GM21390 (cell line): ENCODE measurements around the gene GOLGA2.
"Not testable (repeated sequence)": the region's sequence is repeated elsewhere in the genome, so short reads cannot be mapped to it uniquely, and the experiment has no call there.

ENCODE experiments used
- ATAC-seq: cut with Tn5 transposase; IDR thresholded peaks from one replicate; pipeline ENCODE4 v1.9.1; 2021; ENCODE audit not compliant: unreplicated experiment

The GOLGA2 gene

GRCh38 chr9:128296340-128297220 is 20.8 kb upstream of the GOLGA2 start:
- no peak for ATAC-seq

DNA sequence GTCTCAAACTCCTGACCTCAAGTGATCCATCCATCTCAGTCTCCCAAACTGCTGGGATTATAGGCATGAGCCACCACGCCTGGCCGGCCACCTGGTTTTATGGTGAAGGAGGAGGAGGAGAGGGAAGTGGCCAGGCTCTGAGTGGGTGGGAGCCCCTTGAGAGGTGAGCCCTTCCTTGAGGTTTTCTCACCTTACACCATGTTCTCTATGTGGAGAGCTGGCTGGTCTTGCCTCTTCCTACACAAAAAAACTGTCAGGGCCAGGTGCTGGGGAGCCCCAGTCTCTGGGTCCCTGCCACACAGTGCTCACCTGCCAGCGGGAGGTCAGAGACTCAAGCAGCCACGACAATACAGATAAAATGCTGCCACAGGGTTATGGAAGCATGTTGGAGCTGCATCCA is 18.3 kb upstream of the GOLGA2 start:
- no peak for ATAC-seq

GRCh38 chr9:128293091-128293490 is 17.3 kb upstream of the GOLGA2 start:
- no peak for ATAC-seq

DNA sequence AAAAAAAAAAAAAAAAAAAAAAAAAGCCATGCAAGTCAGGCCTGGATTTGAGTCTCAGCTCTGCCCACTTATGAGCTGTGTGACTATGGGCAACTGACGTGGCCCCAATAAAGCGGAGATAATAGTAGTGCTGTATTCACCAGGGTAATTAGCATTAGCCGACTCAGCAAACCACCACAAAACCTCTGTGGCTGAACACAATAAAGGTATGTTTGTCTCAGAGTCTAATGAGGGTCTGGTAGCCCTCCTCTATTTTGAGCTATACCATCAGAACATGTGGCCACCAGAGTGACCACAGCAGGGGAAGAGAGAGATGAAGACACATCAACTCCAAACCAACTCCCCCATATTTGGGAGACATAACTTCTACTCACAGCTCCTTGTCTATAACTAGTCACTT is 16.2 kb upstream of the GOLGA2 start:
- no peak for ATAC-seq

GRCh38 chr9:128288273-128289004 is 12.6 kb upstream of the GOLGA2 start:
- ATAC-seq, result no peak

DNA sequence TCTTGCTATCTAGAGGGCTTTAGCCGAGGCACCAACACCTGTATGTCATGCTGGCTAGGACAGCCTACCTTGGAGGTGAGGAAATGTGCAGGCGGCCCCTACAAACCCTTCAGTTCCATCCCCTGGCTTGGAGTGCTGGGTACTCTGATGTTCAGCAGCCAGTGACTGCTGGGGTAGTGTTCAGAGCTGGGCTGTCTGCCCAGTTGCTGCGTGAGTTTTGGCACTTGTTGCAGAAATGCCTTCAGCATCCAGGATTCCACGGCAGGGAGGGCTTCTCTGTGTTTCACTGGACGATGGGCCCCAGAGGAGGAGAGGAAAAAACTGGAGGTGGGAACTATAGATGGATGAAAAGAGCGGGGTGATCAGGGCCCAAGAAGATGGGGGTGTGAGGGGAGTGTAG is 10.6 kb upstream of the GOLGA2 start:
- ATAC-seq, result no peak

- ATAC-seq, result no peak
Measured at GRCh38 chr9:128285033-128285784, 9.4 kb upstream of the GOLGA2 start.

- no peak for ATAC-seq
Measured at GRCh38 chr9:128282500-128282899, 6.7 kb upstream of the GOLGA2 start.

GRCh38 chr9:128280084-128280622 is 4.3 kb upstream of the GOLGA2 start:
- no peak for ATAC-seq

- ATAC-seq, result not testable (repeated sequence)
Measured at GRCh38 chr9:128279088-128280073, 3.6 kb upstream of the GOLGA2 start.

- ATAC-seq, result no peak
Measured at GRCh38 chr9:128276574-128277270, 915 bp upstream of the GOLGA2 start.

DNA sequence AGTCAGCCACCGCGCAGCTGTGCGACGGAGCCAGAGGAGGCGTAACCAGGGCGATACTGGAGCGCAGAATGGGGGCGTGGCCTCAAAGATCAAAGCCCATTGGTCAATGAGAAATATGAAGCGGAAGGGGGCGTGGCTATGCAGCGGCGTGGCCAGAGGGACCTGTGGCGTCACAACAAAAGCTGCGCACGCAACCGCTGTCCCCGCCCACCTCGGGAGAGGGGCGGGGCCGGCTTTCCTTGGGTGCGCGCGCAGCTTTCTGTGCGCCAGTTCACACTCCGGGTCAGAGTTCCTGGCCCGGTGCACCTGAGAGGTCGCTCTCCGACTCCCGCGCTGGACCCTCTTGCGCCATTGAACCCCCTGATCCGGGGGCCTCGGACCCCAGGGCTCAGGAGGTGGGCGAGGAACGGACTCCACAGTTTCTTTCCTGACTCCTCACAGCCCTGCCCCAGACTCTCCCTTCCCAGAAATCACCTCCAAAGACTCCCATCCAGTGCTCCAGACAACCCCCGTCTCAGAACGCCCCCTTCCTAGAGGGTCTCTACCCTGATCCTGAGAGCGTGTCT is 284 bp upstream of the GOLGA2 start, which contains the start of gene SWI5:
Gene SWI5 (plus strand): TSS at position 269 of the 566 bp plus-strand sequence.
- ATAC-seq, result peak; percentile 93

GRCh38 chr9:128274245-128274644 is 1.6 kb downstream of the GOLGA2 start:
- no peak for ATAC-seq

GRCh38 chr9:128271512-128271911 is 4.3 kb downstream of the GOLGA2 start:
- no peak for ATAC-seq

- no peak for ATAC-seq
Measured at GRCh38 chr9:128271112-128271511, 4.7 kb downstream of the GOLGA2 start.

DNA sequence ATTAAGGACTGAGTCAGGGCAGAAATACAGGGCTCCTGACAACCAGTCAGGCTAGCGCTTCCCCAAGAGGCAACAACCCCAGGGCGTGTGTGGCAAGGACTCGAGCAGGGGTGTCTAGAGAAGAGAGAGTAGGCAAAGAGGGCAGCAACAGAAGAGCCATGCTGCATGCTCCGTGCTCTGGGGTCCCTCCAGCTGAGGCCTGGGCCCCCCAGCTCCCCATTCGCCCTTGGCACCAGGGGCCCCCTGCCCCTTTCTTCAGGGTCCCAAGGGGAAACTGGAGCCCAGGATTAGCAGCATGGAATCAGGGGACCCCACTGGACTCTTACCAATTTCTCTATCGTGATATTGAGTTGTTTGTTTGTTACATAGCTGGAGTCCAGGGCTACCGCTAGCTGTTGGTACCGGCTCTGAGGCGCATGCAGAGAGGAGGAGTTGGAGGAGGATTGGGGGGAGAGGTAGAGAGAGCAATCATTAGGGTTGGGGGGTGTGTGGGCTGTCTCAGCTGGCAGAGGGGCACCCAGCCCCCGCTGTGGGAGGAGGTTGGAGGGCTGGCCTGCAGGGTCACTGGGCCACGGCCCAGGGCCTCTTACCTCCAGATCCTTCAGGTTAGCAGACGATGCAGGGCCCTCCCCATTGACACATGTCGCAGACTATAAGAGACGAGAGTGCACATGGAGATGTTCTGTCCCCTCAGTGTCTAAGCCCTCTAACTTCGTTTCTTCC is 8.8 kb downstream of the GOLGA2 start:
- ATAC-seq, result no peak

DNA sequence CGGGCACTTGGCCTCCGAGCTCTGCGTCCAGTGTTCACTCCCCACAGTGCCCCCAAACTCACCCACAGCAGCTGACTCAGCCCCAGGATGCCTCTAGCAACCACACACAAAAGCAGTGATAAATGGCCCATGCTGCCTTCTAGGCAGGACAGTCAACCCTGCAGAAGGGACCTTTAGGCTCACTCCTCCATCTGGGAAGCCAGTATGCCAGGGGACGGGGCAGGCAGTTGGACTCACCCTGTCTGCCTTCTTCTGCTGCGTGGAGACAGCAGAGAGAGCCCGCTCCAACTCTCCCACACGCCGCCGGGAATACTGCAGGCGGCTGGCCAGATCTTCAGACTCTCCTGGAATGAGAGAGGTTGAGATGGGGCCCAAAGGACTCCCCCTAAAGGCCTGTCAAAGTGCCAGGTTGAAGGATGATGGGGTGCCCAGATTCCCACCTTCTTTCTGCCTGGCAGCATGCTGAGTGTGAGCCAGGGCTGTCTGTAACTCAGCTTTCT is 10.4 kb downstream of the GOLGA2 start:
- no peak for ATAC-seq

DNA sequence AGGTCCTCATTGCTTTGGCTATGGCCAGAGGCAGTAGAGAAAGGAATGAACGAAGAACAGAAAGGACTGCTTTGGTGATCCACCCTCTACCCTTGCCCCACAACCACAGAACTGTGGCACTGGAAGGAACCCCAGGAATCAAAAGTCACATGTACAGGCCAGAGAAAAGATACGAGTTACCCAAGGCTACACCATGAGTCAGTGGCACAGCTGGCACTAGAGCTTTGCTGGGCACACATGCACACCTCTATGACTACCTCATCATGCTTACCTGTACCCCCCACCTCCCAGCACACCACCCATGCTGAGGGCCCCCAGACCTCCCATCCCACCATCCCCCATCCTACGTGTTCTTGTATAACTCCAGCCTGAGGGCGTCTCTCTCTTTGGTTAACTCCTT is 13.1 kb downstream of the GOLGA2 start:
- no peak for ATAC-seq
